GOT3 (cell line): ENCODE results near the gene GCHFR.

Source experiments
- DNase-seq: peaks from one replicate; lab custom pipeline; 2025; ENCODE audit warnings: mixed read lengths; lab: John Stamatoyannopoulos, UW

The GCHFR gene

GRCh38 chr15:40775740-40776536 lies 12.1 kb downstream of the GCHFR start:
- DNase-seq = no peak

- DNase-seq = no peak
These were observed 12.8 kb downstream of the GCHFR start for GRCh38 chr15:40776537-40777141.

GRCh38 chr15:40782609-40783227 lies 18.9 kb downstream of the GCHFR start:
- no peak for DNase-seq

- DNase-seq = no peak
These were observed 21.3 kb downstream of the GCHFR start for GRCh38 chr15:40785164-40785563.

GRCh38 chr15:40785814-40786213 lies 21.9 kb downstream of the GCHFR start:
- DNase-seq = no peak

GRCh38 chr15:40787344-40787841 lies 23.5 kb downstream of the GCHFR start:
- DNase-seq = no peak

GRCh38 chr15:40787991-40788390 lies 24.1 kb downstream of the GCHFR start:
- no peak for DNase-seq

- no peak for DNase-seq
These were observed 25.3 kb downstream of the GCHFR start for GRCh38 chr15:40789119-40789518.

- no peak for DNase-seq
These were observed 26.1 kb downstream of the GCHFR start for GRCh38 chr15:40789999-40790398.

- no peak for DNase-seq
These were observed 26.9 kb downstream of the GCHFR start for GRCh38 chr15:40790718-40791117.

GRCh38 chr15:40792394-40792793 lies 28.5 kb downstream of the GCHFR start:
- no peak for DNase-seq

- no peak for DNase-seq
These were observed 29.5 kb downstream of the GCHFR start for GRCh38 chr15:40793216-40793989.

- no peak for DNase-seq
These were observed 32.2 kb downstream of the GCHFR start for GRCh38 chr15:40796041-40796440.

- DNase-seq = no peak
These were observed 32.6 kb downstream of the GCHFR start for GRCh38 chr15:40796512-40796911.

GRCh38 chr15:40799523-40799922 lies 35.7 kb downstream of the GCHFR start:
- no peak for DNase-seq

GRCh38 chr15:40803076-40803475 lies 39.2 kb downstream of the GCHFR start:
- no peak for DNase-seq

GRCh38 chr15:40803688-40804087 lies 39.8 kb downstream of the GCHFR start:
- DNase-seq = no peak

GRCh38 chr15:40806672-40807027 lies 42.8 kb downstream of the GCHFR start:
- DNase-seq = no peak

- peak; percentile 90 for DNase-seq
These were observed 43.4 kb downstream of the GCHFR start, which contains the start of the genes DNAJC17 and ZFYVE19 for GRCh38 chr15:40807028-40807887. Gene DNAJC17, minus strand, starts transcription at chr15:40807473. Its CDS starts 27 bp downstream, at chr15:40807446. Gene ZFYVE19, plus strand, starts transcription at chr15:40807089. Its CDS starts 501 bp downstream, at chr15:40807590.

- DNase-seq = no peak
These were observed 44.1 kb downstream of the GCHFR start for GRCh38 chr15:40807888-40808461.
